HG02798 (cell line): ENCODE results near the gene FKBP5.
"Not testable (repeated sequence)": the region's sequence is repeated elsewhere in the genome, so short reads cannot be mapped to it uniquely, and the experiment has no call there.

Experiments used
- ATAC-seq: cut with Tn5 transposase; IDR thresholded peaks from one replicate; pipeline ENCODE4 v1.9.1; 2021; ENCODE audit warnings: mild to moderate bottlenecking; ENCODE audit not compliant: unreplicated experiment, poor library complexity

The FKBP5 gene

DNA sequence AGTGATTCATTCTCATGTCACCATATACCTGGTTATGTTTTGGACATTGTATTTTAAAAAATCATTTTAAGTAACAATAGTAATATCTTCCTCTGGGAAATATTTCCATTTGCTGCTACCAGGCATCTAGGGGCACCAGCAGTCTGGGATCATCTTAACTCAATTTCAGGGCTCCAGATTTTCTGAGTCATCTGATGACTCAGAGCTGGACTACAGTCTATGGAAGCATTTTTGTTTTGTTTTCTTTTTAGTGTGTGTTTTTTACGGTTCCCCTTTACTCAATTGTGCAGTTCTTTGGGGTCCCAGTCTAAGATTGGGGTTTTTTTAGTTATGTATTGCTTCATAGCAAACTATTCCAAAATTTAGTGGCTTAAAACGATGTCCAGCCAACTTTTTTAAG is 5.7 kb upstream of the FKBP5 start:
- no peak for ATAC-seq

DNA sequence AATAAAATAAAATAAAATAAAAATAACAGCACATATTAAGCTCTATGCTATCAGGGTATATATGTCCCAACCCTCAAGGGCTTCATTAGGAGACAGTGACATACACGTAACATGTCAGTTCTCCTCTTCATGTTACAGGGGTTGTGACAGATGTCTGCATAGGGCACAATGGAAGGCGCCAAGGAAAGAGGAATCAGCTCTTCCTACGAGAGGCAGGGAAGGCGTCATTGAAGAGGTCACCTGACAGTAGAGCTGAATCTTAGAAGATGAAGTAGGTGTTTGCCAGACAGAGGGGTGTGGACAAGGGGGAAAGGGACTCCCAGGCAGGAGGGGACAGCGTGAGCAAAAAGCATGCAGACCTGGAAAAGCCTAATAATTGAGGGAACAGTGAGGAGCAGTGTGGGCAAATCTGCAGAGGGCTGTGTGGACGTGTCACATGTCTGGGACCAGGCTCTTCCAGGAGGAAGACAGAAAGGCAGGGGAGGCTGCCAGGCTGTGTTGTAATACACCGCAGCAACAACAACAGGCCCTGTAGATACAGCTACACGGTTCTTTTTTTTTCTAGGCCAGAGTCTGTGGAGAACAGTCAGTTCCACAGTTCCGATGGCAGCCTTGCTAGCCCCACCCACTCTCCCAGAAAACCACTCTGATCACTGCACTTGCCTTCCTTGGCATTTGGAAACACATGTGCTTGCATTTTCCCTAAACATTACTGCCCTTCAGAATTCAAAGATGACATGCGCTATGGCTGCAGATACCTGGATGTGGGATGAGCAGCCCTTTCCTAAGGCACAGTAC is 2.5 kb upstream of the FKBP5 start:
- ATAC-seq, result no peak

DNA sequence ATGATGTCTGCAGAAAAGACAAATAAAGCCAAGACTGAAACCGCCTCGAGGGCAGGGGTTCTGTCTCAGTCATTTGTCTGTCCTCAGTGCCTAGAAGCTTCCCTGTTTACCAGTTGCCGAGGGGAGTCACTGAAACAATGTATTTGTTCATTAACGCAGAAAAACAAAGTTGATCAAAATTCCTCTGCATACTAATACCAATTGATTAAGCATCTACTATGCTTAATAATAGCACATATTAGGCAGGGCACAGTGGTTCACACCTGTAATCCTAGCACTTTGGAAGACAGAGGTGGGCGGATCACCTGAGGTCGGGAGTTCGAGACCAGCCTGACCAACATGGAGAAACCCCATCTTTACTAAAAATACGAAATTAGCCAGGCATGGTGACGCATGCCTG is 1.8 kb upstream of the FKBP5 start:
- ATAC-seq, result no peak

DNA sequence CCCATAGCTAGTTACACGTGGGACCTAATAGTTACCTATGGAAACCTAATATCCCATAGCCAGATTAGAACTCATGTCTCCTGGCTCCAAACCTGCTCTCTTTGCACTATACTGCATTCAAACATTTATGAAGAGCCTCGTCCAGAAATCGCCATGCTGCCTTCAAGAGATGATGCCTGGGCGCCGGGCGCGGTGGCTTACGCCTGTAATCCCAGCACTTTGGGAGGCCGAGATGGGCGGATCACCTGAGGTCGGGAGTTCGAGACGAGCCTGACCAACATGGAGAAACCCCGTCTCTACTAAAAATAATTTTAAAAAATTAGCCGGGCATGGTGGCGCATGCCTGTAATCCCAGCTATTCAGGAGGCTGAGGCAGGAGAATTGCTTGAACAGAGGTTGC is 1.3 kb upstream of the FKBP5 start:
- ATAC-seq, result not testable (repeated sequence)

DNA sequence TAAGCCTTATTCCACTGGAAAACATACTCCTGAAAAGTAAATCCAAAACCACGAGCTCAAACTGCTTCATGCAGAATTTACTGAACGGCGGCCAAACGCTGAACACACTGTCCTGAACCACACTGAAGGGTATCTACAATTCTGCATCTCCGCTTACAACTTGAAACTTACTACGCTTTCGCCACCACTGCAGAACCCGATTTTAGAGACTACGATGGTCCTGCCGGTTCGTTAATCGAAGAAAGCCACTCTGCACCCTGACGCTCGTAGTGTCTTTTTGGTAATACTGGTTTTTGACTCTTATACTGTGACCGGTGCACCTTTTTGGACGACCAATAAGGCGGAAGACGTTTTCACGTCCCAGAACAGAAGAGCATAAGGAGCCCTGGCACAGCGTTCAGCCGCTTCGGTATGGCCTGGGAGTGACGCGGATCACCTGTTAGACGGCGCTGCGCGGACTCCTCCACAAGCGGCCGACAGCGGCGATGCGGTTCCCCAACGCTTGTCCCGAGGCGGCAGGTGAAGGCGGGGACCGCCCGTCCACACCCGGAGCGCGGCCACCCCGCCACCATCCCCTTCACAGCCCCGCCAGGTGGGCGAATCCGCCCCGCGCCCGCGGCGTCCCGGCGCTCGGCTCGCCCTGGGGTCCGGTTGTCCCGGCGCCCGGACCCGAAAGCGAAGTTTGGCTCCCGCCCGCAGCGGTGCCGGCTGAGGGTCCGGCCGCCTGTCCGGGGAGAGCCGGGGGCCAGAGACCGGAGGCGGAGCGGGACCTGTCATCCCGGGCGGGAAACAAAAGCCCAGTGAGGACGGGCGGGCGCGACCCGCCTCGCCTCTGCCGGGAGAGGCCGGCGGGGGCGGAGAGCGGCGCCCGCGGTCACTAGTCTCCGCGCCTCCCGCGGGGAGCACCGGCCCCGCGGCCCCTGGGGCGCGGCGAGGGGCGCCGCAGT is 784 bp downstream of the FKBP5 start:
- ATAC-seq, result peak; percentile 39

DNA sequence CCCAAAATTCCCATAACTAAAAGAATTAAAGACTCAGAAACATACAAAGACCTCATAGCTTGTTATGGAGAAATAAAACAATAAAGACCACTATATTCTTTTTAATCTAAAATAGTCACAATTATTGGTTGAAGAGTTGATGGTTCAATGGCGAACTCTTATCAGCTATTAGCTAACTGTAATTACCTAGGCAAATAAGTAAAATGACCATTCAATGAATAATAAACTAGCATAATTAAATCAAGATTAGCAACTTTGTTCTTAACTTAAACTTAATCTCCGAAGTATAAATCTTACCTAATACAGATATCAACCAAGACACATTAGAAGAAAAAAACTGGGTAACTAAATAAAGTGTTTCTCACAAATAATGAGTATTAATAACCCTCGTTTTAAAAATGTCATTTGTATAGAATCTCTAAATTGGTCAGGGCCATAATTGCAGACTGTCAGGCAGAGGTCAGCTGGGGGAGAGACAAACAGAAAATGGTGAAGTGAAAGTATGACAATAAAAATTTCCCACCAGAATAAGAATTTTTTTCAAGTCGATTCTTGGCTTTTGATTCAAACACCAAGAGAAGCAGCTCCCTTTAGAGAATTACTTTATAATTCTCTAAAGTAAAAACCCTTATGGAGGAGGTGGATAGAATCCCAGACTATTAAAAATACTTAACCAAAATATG is 1.7 kb downstream of the FKBP5 start:
- ATAC-seq, result no peak

DNA sequence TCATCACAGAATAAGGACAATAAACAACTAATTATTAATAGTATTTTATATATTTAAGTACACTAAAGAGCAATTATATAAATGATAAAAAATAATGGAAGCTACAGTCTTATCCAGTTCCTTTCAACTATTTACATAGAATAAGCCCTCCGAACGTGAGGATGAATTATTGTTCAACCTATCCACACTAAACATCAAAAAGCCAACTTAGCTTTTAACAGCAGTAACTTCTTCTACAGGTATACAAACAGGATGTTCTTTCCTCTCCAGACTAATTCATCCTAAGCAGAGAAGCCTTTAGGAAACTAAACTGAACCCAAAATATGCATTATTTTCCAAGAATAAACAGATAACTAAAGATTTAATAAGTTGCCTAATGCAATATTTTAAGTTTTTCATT is 2.3 kb downstream of the FKBP5 start:
- ATAC-seq, result no peak

DNA sequence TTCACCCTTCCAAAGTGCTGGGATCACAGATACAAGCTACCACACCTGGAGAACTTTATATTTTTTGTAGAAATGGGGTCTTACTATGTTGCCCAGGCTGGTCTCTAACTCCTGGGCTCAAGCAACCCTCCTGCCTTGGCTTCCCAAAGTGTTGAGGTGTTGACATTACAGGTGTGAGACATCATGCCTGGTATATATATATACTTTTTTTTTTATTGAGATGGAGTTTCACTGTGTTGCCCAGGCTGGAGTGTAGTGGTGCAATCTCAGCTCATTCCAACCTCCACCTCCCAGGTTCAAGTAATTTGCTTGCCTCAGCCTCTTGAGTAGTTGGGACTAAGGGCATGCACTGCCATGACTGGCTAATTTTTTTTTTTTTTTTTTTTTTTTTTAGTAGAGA is 5.4 kb downstream of the FKBP5 start:
- ATAC-seq, result no peak

DNA sequence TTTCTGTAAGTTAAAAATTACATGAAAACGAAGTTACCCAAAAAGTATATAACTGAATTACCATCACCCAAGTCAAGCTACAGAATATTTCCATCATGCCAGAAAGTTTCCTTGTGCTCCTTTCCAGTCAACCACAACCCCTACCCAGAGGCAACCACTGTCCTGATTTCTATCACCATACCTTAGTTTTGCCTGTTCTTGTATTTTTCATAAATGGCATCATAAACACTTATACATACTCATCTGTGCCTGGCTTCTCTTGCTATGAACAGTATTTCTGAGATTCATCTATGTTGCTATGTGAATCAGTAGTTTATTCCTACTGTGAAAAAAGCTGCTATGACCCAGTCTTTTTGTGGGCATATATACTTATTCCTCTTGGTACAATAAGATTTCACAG is 7.4 kb downstream of the FKBP5 start:
- no peak for ATAC-seq

DNA sequence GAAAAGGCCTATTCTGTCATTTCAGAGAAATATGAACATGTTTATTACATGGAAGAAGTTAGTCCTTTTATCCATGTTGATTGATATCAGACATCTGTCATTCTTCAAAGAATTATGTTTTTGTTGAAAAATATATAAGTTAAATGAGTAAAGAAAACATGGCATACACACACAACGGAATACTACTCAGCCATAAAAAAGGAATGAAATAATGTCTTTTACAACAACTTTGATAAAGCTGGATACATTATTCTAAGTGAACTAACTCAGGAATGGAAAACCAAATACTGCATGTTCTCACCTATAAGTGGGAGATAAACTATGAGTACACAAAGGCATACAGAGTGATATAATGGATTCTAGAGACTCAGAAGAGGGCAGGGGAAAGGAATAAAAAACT is 9.3 kb downstream of the FKBP5 start:
- ATAC-seq, result no peak

DNA sequence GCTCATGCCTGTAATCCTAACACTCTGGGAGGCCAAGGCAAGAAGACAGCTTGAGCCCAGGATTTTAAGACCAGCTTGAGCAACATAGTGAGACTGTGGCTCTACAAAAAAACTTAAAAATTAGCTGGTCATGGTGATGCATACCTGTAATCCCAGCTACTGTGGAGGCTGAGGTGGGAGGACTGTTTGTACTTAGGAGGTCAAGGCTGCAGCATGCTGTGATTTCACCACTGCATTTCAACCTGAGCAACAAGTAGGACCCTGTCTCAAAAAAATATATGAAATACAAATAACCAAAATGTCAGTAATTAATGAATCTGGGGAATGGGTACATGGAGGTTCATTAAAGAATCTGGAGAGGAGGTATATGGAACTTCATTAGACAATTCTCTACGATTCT is 9.9 kb downstream of the FKBP5 start:
- ATAC-seq, result no peak

DNA sequence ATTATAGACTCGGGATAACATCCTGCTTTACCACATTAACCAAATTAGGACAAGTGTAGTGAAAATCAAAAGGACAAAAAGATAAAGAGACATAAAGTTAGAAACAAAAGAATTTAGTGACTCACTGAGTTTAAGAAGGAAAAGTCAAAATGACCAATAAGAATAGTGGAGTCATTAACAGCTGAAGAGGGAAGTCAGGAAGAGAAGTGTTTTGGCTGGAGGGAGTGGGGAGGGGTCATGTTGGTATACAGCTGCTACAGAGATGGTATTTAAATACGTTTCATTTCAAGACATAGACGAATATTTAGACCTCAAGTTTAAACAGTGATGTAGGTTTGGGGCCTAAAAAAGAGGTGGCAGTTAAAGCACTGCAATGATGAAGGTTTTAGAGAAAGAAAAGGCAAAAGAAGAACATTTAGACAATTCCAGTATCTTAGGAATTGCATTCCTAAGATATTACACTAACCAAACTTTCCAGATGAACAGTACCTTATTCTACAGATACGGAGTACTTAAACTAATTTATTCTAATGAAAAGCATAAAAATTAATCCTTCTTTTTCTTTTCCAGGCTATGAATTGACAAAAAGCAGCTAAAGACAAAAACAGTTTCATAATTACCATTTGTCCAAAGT is 10.6 kb downstream of the FKBP5 start:
- ATAC-seq, result no peak

DNA sequence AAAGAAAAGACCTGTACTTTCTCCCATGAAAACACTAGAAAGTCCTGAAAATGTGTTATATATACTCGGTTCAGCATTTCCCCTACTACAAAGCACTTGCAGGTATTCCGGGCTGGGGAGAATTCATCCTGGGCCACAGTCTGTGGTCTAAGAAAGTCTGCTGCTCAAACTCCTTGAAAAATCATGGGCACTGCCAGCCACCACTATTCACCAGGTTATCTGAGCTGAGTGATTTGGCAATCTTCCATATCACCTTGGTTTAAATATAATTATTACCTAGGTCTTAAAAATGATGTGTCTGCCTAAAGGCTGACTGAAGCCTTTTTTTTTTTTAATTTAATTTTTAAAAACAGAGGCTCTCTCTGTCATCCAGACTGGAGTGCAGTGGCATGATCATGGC is 11.3 kb downstream of the FKBP5 start:
- ATAC-seq, result no peak

DNA sequence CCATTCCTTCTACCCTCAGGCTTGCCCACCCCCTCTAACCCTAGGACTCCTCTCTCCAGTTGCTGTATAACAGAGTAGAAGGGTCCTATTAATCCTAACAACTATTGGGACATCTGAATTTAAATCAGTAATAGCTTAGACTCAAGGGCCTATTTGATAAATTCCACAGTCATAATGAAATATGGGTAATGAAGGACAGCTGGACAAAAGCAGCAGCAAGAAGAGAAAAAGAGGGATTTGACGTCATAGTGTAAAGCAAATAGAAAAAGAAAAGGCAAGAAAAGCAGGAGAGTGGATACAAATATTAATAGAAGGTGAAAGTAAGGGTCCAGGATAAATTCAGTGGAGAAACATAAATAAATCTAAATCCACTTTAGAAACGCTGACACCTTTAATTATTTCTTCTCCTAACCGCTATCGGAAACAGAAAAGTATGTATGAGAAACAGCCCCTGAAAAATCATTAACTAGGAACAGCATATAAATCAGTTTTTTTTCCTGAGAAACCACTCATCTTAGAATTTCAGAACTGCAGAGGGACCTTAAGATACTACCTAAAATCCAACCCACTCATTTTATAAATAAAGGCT is 12.8 kb downstream of the FKBP5 start:
- no peak for ATAC-seq

DNA sequence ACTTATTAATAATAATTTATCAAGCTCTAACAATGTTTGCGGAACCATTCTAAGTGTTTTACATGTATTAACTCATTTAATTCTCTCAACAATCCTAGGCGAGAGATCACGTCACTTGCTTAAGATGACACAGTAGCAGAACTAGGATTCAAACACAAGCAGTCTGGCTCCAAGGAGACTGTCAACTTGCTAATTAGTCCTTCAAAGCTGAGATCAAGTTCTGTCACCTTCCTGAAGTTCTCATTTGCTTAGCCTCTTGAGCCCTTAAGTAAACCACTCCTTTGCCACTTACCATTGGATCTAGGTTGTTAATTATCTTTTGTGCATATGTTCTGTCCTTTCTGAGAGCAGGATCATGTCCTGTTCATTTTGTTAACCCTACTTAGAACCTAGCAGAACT is 14.1 kb downstream of the FKBP5 start:
- no peak for ATAC-seq

DNA sequence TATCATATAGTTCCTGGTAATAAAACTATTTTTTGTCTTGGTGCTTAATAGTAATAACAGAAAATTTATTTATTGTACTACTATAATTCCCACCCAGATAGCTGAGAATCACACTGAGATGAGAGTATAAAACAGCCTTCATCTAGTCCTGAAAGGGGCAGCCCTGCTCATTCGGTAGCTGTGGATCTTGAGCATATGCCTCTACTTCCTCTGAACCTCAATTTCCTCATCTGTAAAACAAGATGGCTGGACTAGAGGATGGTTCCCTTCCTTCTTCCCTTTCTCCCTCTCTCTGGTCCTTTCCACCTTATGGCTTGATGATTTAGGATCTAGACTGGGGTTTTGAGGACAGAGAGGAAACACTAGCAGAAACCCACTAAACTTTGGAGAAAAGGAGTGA is 15.0 kb downstream of the FKBP5 start:
- no peak for ATAC-seq

DNA sequence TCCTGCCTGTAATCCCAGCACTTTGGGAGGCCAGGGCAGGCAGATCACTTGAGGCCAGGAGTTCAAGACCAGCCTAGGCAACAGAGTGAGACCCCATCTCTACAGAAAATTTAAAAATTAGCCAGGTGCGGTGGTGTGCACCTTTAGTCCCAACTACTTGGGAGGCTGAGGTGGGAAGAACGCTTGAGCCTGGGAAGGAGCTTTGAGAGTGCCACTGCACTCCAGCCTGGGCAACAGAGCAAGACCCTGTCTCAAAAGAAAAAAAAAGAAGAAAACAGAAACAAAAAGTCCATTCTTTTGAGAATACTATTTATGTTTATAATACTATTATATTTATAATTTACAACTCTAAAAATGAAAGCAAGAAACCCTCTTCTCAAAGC is 15.4 kb downstream of the FKBP5 start:
- ATAC-seq, result not testable (repeated sequence)

DNA sequence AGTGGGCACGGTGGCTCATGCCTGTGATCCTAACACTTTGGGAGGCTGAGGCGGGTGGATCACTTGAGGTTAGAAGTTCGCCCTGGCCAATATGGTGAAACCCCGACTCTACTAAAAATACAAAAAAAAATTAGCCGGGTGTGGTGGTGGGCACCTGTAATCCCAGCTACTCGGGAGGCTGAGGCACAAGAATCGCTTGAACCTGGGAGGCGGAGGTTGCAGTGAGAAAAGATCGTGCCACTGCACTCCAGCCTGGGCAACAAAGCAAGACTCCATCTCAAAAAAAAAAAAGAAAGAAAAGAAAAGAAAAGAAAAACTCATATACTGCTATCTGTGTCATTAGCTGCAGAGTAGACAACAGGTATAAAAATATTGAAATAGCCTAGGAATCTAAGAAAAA is 18.3 kb downstream of the FKBP5 start:
- not testable (repeated sequence) for ATAC-seq

DNA sequence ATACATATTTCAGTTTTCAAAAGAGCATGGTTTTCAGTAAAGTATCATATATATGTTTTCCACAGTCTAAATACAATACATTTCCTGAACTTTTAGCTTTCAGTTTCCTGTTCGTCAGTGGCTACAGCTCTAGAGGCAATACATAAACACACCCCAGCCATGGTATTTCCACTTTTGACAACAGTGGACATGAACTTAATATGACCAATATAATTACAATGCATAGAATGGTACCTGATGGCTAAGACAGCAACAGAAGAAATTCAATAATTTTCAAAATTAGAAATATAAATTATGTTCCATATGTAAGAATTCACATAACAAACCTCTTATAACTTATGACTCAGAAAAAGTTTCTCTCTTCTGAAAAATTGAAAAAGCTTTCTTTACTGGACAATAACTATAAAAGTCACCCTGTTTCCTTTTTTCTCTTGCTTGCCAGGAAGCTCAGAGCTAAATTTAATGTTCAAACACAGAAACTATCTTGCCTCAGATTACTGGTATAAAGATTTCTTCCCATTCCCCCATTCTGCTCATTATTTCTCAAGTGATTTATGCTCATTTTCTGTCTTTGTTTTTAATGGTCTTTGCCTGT is 19.2 kb downstream of the FKBP5 start:
- ATAC-seq, result no peak
